Measurements from ENCODE around the gene MYH10. TPM values are rescaled to one million over a fixed set of nuclear protein-coding genes. Genes with fewer than 3 reads are reported as not detected.
A peak's percentile ranks its signal among the peaks of the same experiment; 100 is the strongest.

MYH10 gene
- total RNA-seq, 6 donors from 2014 or later = 73.3 to 246 (median 99.6) TPM

DNA sequence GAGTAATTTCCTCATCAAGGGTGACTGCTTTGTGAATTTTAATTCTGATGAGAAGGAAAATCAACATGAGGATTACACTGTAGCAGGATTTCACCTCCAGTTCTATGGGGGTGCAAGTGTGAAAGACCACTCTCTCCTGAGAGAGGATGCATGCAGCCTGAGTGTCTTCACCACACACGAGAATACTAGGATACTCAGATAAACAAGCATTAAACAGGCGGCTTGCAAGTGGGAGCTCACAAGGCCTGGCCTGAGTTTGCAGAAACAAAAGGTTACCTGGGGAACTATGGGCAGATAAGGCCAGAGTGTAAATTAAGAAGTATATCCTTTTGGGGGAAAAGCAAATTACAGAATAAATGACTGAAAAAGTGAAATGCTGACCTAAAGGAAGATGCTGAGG, 46.6 kb downstream of the MYH10 start:
- no peaks in the 10 kb centered on the region for H3K27me3 ChIP-seq
- H3K27ac ChIP-seq = no peak overlapping the region
- no peak overlapping the region for H3K4me3 ChIP-seq
- TF ChIP-seq, protein P1, sequence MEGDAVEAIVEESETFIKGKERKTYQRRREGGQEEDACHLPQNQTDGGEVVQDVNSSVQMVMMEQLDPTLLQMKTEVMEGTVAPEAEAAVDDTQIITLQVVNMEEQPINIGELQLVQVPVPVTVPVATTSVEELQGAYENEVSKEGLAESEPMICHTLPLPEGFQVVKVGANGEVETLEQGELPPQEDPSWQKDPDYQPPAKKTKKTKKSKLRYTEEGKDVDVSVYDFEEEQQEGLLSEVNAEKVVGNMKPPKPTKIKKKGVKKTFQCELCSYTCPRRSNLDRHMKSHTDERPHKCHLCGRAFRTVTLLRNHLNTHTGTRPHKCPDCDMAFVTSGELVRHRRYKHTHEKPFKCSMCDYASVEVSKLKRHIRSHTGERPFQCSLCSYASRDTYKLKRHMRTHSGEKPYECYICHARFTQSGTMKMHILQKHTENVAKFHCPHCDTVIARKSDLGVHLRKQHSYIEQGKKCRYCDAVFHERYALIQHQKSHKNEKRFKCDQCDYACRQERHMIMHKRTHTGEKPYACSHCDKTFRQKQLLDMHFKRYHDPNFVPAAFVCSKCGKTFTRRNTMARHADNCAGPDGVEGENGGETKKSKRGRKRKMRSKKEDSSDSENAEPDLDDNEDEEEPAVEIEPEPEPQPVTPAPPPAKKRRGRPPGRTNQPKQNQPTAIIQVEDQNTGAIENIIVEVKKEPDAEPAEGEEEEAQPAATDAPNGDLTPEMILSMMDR (IDR thresholded peaks at IDR 0.05) = no peak
- TF ChIP-seq POLR2AphosphoS5 (IDR thresholded peaks at IDR 0.05) = no peak
- no peak for TF ChIP-seq EP300 (IDR thresholded peaks at IDR 0.05)
- no peak for TF ChIP-seq POLR2A (IDR thresholded peaks at IDR 0.05)
- WGBS, 2 donors = 79 to 83% methylated on average over 2 of the region's 2 CpGs
- peaks cover 0 to 7% (median 0%) of the 10 kb centered on the region in 4 donors for H3K4me1 ChIP-seq
- ATAC-seq (ENCODE audit: low FRiP score in 2 of 2) (no peak), DNase-seq (no peak)
- H3K9me3 ChIP-seq = no peaks in the 10 kb centered on the region
- H3K36me3 ChIP-seq = no peaks in the 10 kb centered on the region

DNA sequence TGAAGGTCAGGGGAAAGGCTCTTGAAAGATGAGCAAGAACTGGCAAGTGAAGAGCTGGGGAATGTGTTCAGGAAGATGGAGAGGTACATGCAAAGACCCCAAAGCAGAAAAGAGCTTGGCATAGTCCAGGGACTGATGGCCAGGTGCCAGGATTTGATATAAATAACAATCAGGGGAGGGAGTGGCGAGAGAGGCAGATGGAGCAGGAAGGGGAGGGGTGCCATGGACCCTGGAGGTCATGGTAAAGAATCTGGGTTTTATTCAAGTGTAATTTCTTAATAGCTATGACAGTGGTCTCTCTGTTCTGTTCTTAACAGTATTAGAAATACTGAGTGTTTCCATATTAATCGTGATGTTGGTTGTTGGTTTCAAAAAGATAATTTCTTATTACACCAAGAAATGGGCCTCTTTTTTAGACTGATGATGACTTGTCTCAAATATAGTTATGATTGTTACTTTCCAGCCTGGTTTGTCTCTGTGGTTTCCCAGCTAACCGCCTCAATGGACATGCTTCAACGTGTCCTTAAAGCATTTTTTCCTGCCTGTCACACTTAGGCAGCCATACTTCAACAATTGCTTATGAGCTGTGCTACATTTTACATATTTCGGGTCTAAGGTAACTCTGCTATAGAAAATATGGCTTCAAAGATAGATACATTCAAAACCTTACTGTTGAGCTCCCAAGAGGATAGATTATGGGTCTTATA, 49.4 kb downstream of the MYH10 start:
- Histone ChIP-seq H3K27me3 (no peaks in the 10 kb centered on the region), H3K4me1 (peaks cover 0 to 7% (median 0%) of the 10 kb centered on the region in 4 donors), H3K4me3 (no peak overlapping the region), H3K9me3 (no peaks in the 10 kb centered on the region), H3K27ac (no peak overlapping the region), H3K36me3 (no peaks in the 10 kb centered on the region)
- 78% methylated on average over 5 of the region's 5 CpGs for WGBS, 2 donors
- no peak for ATAC-seq (ENCODE audit: low FRiP score in 2 of 2)
- no peak for TF ChIP-seq POLR2A (IDR thresholded peaks at IDR 0.05)
- DNase-seq = no peak

DNA sequence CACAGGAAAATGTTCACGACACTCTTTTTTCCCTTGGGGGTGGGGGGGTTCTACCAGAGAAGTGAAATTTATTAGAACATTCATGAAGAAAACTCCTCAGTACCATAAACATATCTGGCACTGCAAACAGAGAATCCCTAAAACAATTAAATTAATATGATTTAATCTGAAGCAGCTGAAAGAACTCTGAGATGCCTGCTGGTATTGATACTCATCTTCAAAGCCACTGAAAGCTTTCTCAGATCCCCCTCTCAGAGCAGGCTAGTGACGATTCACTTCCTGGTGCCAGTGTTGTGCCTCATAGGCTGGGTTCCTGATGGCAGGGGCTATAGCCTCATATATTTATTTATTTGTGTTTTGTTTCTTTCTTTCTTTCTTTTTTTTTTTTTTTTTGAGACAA, 52.7 kb downstream of the MYH10 start:
- DNase-seq (no peak), ATAC-seq (ENCODE audit: low FRiP score in 2 of 2) (no peak)
- H3K4me1 ChIP-seq = no peaks in the 10 kb centered on the region
- no peak overlapping the region for H3K4me3 ChIP-seq
- no peak overlapping the region for H3K27ac ChIP-seq
- TF ChIP-seq EP300 (IDR thresholded peaks at IDR 0.05) = no peak
- TF ChIP-seq POLR2A (IDR thresholded peaks at IDR 0.05) = no peak
- TF ChIP-seq, protein P1 (IDR thresholded peaks at IDR 0.05) = no peak
- no peak for TF ChIP-seq POLR2AphosphoS5 (IDR thresholded peaks at IDR 0.05)
- WGBS, 2 donors = 53 to 67% methylated on average over 2 of the region's 2 CpGs
- no peaks in the 10 kb centered on the region for H3K27me3 ChIP-seq
- no peaks in the 10 kb centered on the region for H3K36me3 ChIP-seq
- no peaks in the 10 kb centered on the region for H3K9me3 ChIP-seq

DNA sequence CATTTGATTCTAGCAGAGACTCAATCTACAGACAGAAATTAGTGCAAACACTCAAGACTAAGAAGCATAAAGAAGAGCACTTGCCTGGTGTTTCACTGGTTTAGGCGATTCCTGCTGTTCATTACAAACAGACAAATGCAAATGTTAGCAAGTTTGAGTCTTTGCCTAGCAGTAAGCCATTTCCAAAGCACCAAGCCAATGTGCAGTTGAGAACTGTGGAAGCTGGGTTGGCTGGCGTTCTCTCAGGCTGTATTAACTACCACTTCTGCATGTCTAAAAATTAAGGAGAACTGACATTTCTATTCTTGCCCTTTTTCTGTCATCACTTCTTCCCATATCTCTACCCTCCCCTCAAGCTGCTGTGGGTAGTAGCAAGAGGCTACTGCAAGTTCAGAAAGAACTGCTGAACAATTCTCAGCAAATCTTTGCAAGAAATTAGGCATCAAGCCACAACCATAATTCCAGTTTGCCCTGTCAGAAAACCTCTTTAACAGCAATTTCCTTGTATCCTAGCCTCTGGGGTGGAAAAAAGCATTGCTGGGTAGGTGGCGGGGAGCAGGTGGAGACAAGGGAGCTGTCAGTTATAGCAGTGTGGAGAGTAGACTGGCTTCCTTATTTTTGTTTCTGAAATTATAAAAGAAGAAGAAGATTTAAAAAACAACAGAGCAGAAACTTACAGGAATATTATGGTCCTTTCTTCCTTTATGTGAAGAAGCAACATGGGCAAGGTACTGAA, 53.8 kb downstream of the MYH10 start:
- Histone ChIP-seq H3K27me3 (no peaks in the 10 kb centered on the region), H3K27ac (no peak overlapping the region), H3K4me3 (no peak overlapping the region), H3K9me3 (no peaks in the 10 kb centered on the region), H3K4me1 (no peaks in the 10 kb centered on the region), H3K36me3 (no peaks in the 10 kb centered on the region)
- WGBS, 2 donors = 77 to 83% methylated on average over 3 of the region's 3 CpGs
- DNase-seq (no peak), ATAC-seq (ENCODE audit: low FRiP score in 2 of 2) (no peak)
- TF ChIP-seq, protein P1 (IDR thresholded peaks at IDR 0.05) = no peak
- TF ChIP-seq EP300 (IDR thresholded peaks at IDR 0.05) = no peak
- TF ChIP-seq POLR2AphosphoS5 (IDR thresholded peaks at IDR 0.05) = no peak
- no peak for TF ChIP-seq POLR2A (IDR thresholded peaks at IDR 0.05)

DNA sequence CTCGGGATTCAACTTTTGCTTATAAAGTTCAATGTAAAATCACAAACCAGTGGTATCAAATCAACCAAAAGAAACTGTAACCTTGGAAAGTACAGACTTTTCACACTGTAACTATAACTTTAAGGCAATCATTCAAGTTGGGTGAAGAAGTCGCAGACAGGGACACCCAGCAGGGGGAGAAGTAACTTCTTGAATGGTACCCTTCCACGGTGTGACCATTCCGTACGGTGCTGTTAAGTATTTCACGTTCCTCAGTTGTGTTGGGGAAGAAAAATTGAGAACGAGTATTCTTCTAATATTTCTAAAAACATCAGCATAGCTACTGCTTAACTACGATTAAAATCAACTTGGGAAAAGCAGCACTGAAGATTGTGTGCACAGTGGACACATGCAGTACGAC, 55.8 kb downstream of the MYH10 start:
- DNase-seq (no peak), ATAC-seq (ENCODE audit: low FRiP score in 2 of 2) (no peak)
- Histone ChIP-seq H3K4me3 (no peak overlapping the region), H3K36me3 (no peaks in the 10 kb centered on the region), H3K27me3 (no peaks in the 10 kb centered on the region), H3K4me1 (no peaks in the 10 kb centered on the region), H3K9me3 (no peaks in the 10 kb centered on the region), H3K27ac (no peak overlapping the region)
- TF ChIP-seq, protein P1 (IDR thresholded peaks at IDR 0.05) = peak in 1 of 6 experiments; percentile 13
- TF ChIP-seq POLR2A (IDR thresholded peaks at IDR 0.05) (no peak), EP300 (IDR thresholded peaks at IDR 0.05) (no peak)
- 78 to 84% methylated on average over 9 of the region's 9 CpGs for WGBS, 2 donors

All from upper lobe of left lung (tissue), 6 donors.